Upper lobe of left lung (tissue), 6 donors: ENCODE data around the gene KDM3A. TPM values are rescaled to one million over a fixed set of nuclear protein-coding genes. Genes with fewer than 3 reads are reported as not detected.

Experiments
- ATAC-seq, 2 donors: fragments of 200-7000 bp; cut with Tn5 transposase; one replicate each; pipeline ENCODE4 v1.9.1; 2022; ENCODE audit warnings: mild to moderate bottlenecking in 2 of 2, moderate library complexity in 2 of 2; ENCODE audit not compliant: low FRiP score in 2 of 2
- DNase-seq, 2 donors: peaks; one replicate each; pipeline ENCODE4 v3.0.0-alpha.2; 2019 to 2020
- H3K27ac ChIP-seq, 4 donors: fragments of 200-600 bp; sonication (generic); one replicate each; pipeline ENCODE4 v1.5.1; 2016 to 2019
- H3K27me3 ChIP-seq, 4 donors: fragments of 200-600 bp; sonication (generic); one replicate each; pipeline ENCODE4 v1.5.1; 2017 to 2019
- H3K36me3 ChIP-seq, 4 donors: fragments of 200-600 bp; sonication (generic); one replicate each; pipeline ENCODE4 v1.5.1; 2016 to 2019
- H3K4me1 ChIP-seq, 4 donors: fragments of 200-600 bp; sonication (generic); one replicate each; pipeline ENCODE4 v1.5.1; 2018 to 2019
- H3K4me3 ChIP-seq, 4 donors: fragments of 200-600 bp; sonication (generic); one replicate each; pipeline ENCODE4 v1.5.1; 2017 to 2019; ENCODE audit warnings: mild to moderate bottlenecking in 2 of 4, moderate library complexity in 1 of 4
- H3K9me3 ChIP-seq, 4 donors: fragments of 200-600 bp; sonication (generic); one replicate each; pipeline ENCODE4 v1.5.1; 2018 to 2019
- CTCF ChIP-seq, 6 experiments: fragments of 450-650 bp in 4 of 6; fragments of 200-600 bp in 2 of 6; sonication (generic) in 2 of 6; IDR thresholded peaks; one replicate each; pipeline ENCODE4 v1.5.1; 2016 to 2019; ENCODE audit warnings: antibody characterized with exemption in 6 of 6
- EP300 ChIP-seq, 4 donors: sonication (generic); formaldehyde crosslinking; IDR thresholded peaks; one replicate each; pipeline ENCODE4 v1.5.1; 2017; ENCODE audit warnings: antibody characterized with exemption in 4 of 4, control low read depth in 2 of 4
- POLR2A ChIP-seq, 4 donors: fragments of 450-650 bp; IDR thresholded peaks; one replicate each; pipeline ENCODE4 v1.5.1; 2016 to 2017; ENCODE audit warnings: antibody characterized with exemption in 4 of 4, mild to moderate bottlenecking in 2 of 4
- POLR2AphosphoS5 ChIP-seq, 2 donors: sonication (generic); formaldehyde crosslinking; IDR thresholded peaks; one replicate each; pipeline ENCODE4 v1.5.1; 2017; ENCODE audit warnings: antibody characterized with exemption in 2 of 2
- WGBS, 2 donors: methylation state at CpG; one replicate each; pipeline ENCODE4 v1.1.5; 2017 to 2018; 5-methylcytosine and 5-hydroxymethylcytosine counted together
- total RNA-seq, 6 donors: library from RNA; depleted of rRNA in 4 of 6; stranded (reverse); fragments of >200 nt in 4 of 6; gene quantifications; one replicate each; pipeline versions ENCODE4 v1.1.0 to v1.2.1, GENCODE V29; 2016 to 2021
- donor health status: DM: no; HTN: no; CAD: no; lungs with moderate emphysema.
- donor health status: DM: no; HTN: yes; CAD: no; lungs with severe emphysema.

Gene KDM3A
- total RNA-seq, 6 donors from 2014 or later, result 24.9 to 68.9 (median 44.5) TPM

DNA sequence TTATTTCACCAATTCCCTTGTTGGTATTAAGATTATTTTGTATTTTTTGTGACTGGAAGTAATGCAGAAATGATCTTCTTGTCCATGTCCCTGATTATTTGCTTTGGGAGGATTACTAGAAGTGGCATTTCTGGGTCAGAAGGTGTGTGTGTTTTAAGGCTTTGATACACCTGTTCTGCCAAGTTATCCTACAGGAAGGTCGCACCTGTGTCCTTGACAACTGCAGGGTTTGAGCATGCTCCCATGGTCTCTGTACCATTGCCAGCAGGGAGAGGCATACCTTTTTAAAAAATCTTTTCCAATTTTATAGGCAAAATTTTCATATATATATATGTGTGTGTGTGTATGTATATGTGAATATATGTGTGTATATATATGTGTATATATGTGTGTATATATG, 29.7 kb downstream of the KDM3A start:
- ATAC-seq (no peak), DNase-seq (no peak)
- H3K27ac ChIP-seq, result no peak overlapping the region
- no peak overlapping the region for H3K4me3 ChIP-seq
- TF ChIP-seq POLR2AphosphoS5 (IDR thresholded peaks at IDR 0.05), result no peak
- 80 to 86% methylated on average over 1 of the region's 1 CpG for WGBS, 2 donors
- peaks cover 0 to 5% (median 0%) of the 10 kb centered on the region in 4 donors for H3K4me1 ChIP-seq
- H3K9me3 ChIP-seq, result no peaks in the 10 kb centered on the region
- peaks cover 22 to 95% (median 47%) of the 10 kb centered on the region in 4 donors for H3K36me3 ChIP-seq
- no peaks in the 10 kb centered on the region for H3K27me3 ChIP-seq

- ATAC-seq, result no peak
- peaks cover 18 to 95% (median 42%) of the 10 kb centered on the region in 4 donors for H3K36me3 ChIP-seq
- WGBS, 2 donors, result 96 to 97% methylated on average over 6 of the region's 6 CpGs
These were observed 30.5 kb downstream of the KDM3A start for GRCh38 chr2:86471637-86472036.

DNA sequence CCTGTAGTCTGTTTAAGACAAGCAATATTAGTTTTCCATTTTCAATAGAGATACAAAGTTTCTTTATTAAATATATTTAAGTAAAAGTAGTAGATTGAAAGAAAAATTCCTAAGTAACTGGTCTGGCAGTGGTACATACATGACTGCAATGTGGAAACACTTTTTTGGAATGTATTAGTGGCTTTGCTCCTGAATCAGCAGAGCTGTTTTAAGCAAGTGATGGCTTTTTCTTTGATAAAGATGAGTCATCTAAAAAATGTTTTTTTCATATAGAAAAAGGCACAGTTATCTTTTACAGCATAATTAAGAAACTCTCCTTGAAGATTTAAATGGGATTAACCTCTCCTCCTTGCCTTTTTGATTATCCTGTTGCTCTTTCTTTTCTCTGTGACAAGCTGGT, 34.9 kb downstream of the KDM3A start:
- Histone ChIP-seq H3K9me3 (no peaks in the 10 kb centered on the region), H3K27ac (no peak overlapping the region), H3K4me3 (no peak overlapping the region), H3K27me3 (no peaks in the 10 kb centered on the region), H3K36me3 (peaks cover 35 to 98% (median 55%) of the 10 kb centered on the region in 4 donors), H3K4me1 (peaks cover 0 to 14% (median 5%) of the 10 kb centered on the region in 4 donors)
- no peak for ATAC-seq
- DNase-seq, result no peak
- TF ChIP-seq POLR2A (IDR thresholded peaks at IDR 0.05) (no peak), CTCF (IDR thresholded peaks at IDR 0.05) (no peak), POLR2AphosphoS5 (IDR thresholded peaks at IDR 0.05) (no peak), EP300 (IDR thresholded peaks at IDR 0.05) (no peak)

More at GRCh38 chr2:86471637-86472036, 30.5 kb downstream of the KDM3A start:
- TF ChIP-seq POLR2AphosphoS5 (IDR thresholded peaks at IDR 0.05) (no peak), EP300 (IDR thresholded peaks at IDR 0.05) (no peak), POLR2A (IDR thresholded peaks at IDR 0.05) (no peak), CTCF (IDR thresholded peaks at IDR 0.05) (no peak)
- no peak overlapping the region for H3K4me3 ChIP-seq
- H3K9me3 ChIP-seq, result no peaks in the 10 kb centered on the region
- no peaks in the 10 kb centered on the region for H3K27me3 ChIP-seq
- peaks cover 0 to 5% (median 0%) of the 10 kb centered on the region in 4 donors for H3K4me1 ChIP-seq
- H3K27ac ChIP-seq, result no peak overlapping the region
- no peak for DNase-seq

DNA sequence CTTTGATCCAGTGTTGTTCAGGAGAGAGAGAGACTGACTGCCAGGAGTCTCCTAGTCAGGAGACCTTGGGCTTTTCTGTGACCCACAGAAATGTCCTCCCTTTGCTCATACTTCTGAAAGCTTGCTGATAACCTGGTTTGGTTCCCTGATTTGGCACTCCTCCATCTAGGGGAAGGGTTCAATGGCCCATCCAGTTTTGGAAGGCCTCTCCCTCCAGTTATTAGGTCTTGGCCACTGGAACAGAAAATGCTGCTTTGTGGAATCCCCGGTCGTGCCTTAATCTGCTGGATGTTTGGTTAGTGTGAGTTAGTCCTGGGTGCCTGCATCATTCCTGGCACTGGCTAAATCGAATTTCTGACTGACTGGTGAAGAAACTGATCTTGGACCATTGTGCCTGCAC, 35.7 kb downstream of the KDM3A start:
- ATAC-seq, result no peak

GRCh38 chr2:86477349-86477748, 36.2 kb downstream of the KDM3A start:
- DNase-seq (no peak), ATAC-seq (no peak)
- peaks cover 0 to 17% (median 8%) of the 10 kb centered on the region in 4 donors for H3K4me1 ChIP-seq
- H3K9me3 ChIP-seq, result no peaks in the 10 kb centered on the region
- H3K27me3 ChIP-seq, result no peaks in the 10 kb centered on the region
- H3K4me3 ChIP-seq, result no peak overlapping the region
- H3K27ac ChIP-seq, result no peak overlapping the region
- TF ChIP-seq POLR2AphosphoS5 (IDR thresholded peaks at IDR 0.05) (no peak), CTCF (IDR thresholded peaks at IDR 0.05) (no peak), EP300 (IDR thresholded peaks at IDR 0.05) (no peak), POLR2A (IDR thresholded peaks at IDR 0.05) (no peak)
- H3K36me3 ChIP-seq, result peaks cover 33 to 100% (median 61%) of the 10 kb centered on the region in 4 donors

More for the DNA sequence above, 35.7 kb downstream of the KDM3A start:
- H3K36me3 ChIP-seq, result peaks cover 35 to 100% (median 57%) of the 10 kb centered on the region in 4 donors
- no peak for TF ChIP-seq POLR2AphosphoS5 (IDR thresholded peaks at IDR 0.05)
- no peak for TF ChIP-seq POLR2A (IDR thresholded peaks at IDR 0.05)
- no peak for TF ChIP-seq EP300 (IDR thresholded peaks at IDR 0.05)
- TF ChIP-seq CTCF (IDR thresholded peaks at IDR 0.05), result no peak
- no peak overlapping the region for H3K27ac ChIP-seq
- no peak overlapping the region for H3K4me3 ChIP-seq
- peaks cover 0 to 17% (median 7%) of the 10 kb centered on the region in 4 donors for H3K4me1 ChIP-seq
- H3K27me3 ChIP-seq, result no peaks in the 10 kb centered on the region
- WGBS, 2 donors, result 90 to 100% methylated on average over 1 to 3 of the region's 3 CpGs
- no peak for DNase-seq
- H3K9me3 ChIP-seq, result no peaks in the 10 kb centered on the region
